Neural progenitor cell (in vitro differentiated cells): ENCODE measurements around the gene OLFM1. TPM values are rescaled to one million over a fixed set of nuclear protein-coding genes. Genes with fewer than 3 reads are reported as not detected.
A peak's percentile ranks its signal among the peaks of the same experiment; 100 is the strongest.

Source experiments
- DNase-seq: peaks from one replicate; pipeline ENCODE4 v3.0.0-alpha.2; 2016; ENCODE audit warnings: low spot score
- H2AFZ ChIP-seq: fragments of 200-600 bp; sonication (generic); replicated peaks from 2 replicates; pipeline ENCODE4 v1.6.1; 2016; ENCODE audit warnings: antibody characterized with exemption
- H3F3A ChIP-seq: fragments of 200-600 bp; sonication (generic); 2 replicates; pipeline ENCODE4 v1.6.1; 2016; ENCODE audit warnings: antibody characterized with exemption, low read depth
- H3K27ac ChIP-seq: fragments of 200-600 bp; sonication (generic); 2 replicates; pipeline ENCODE4 v1.5.1; 2016; ENCODE audit warnings: mild to moderate bottlenecking
- H3K27me3 ChIP-seq: fragments of 200-600 bp; sonication (generic); 2 replicates; pipeline ENCODE4 v1.6.1; 2016; ENCODE audit warnings: mild to moderate bottlenecking, moderate library complexity
- H3K36me3 ChIP-seq: fragments of 200-600 bp; sonication (generic); 2 replicates; pipeline ENCODE4 v1.5.1; 2016
- H3K4me1 ChIP-seq: fragments of 200-600 bp; sonication (generic); 2 replicates; pipeline ENCODE4 v1.6.1; 2016; ENCODE audit warnings: mixed run types
- H3K4me2 ChIP-seq: fragments of 200-600 bp; sonication (generic); 2 replicates; pipeline ENCODE4 v1.6.1; 2016
- H3K4me3 ChIP-seq: fragments of 200-600 bp; sonication (generic); 2 replicates; pipeline ENCODE4 v1.5.1; 2016
- H3K79me2 ChIP-seq: fragments of 200-600 bp; sonication (generic); 2 replicates; pipeline ENCODE4 v1.6.1; 2016; ENCODE audit warnings: low read depth
- H3K9ac ChIP-seq: fragments of 200-600 bp; sonication (generic); 2 replicates; pipeline ENCODE4 v1.6.1; 2016
- H3K9me3 ChIP-seq: fragments of 200-600 bp; sonication (generic); 2 replicates; pipeline ENCODE4 v1.5.1; 2016; ENCODE audit warnings: low read depth
- H4K20me1 ChIP-seq: fragments of 200-600 bp; sonication (generic); 2 replicates; pipeline ENCODE4 v1.6.1; 2016; ENCODE audit warnings: low read depth
- H3K27ac Mint-ChIP-seq: 3 replicates; pipeline ENCODE4 v1.8.0; 2021; ENCODE audit warnings: mixed read lengths
- H3K27me3 Mint-ChIP-seq: 2 replicates; pipeline ENCODE4 v1.8.0; 2022; ENCODE audit warnings: low read depth, mild to moderate bottlenecking, inconsistent platforms, moderate library complexity, mixed read lengths; ENCODE audit not compliant: insufficient read depth
- H3K36me3 Mint-ChIP-seq: 3 replicates; pipeline ENCODE4 v1.8.0; 2021; ENCODE audit warnings: mixed read lengths
- H3K4me1 Mint-ChIP-seq: 3 replicates; pipeline ENCODE4 v1.8.0; 2021; ENCODE audit warnings: mixed read lengths
- H3K4me3 Mint-ChIP-seq: 3 replicates; pipeline ENCODE4 v1.8.0; 2021; ENCODE audit warnings: mild to moderate bottlenecking, moderate library complexity, mixed read lengths
- H3K9me3 Mint-ChIP-seq: 3 replicates; pipeline ENCODE4 v1.8.0; 2020; ENCODE audit warnings: mixed read lengths
- EZH2 ChIP-seq: fragments of 200-600 bp; sonication (generic); IDR thresholded peaks from 2 replicates; pipeline ENCODE4 v1.6.1; 2017; ENCODE audit warnings: antibody characterized with exemption, mild to moderate bottlenecking, moderate library complexity
- EZH2phosphoT487 ChIP-seq: fragments of 200-600 bp; sonication (generic); IDR thresholded peaks from 2 replicates; pipeline ENCODE4 v1.6.1; 2017; ENCODE audit warnings: antibody characterized with exemption
- total RNA-seq: library from RNA; depleted of rRNA; stranded (reverse); fragments of >200 nt; gene quantifications from 2 replicates; pipeline ENCODE4 v1.2.3, GENCODE V29; 2015; ENCODE audit warnings: low replicate concordance
- TF ChIP-seq, protein P1 (sequence below): fragments of 200-600 bp; sonication (generic); IDR thresholded peaks from 2 replicates; pipeline ENCODE4 v1.5.1; 2017; ENCODE audit warnings: antibody characterized with exemption, mild to moderate bottlenecking

OLFM1 gene
- total RNA-seq, 1 donor from 2014 or later: 4.0 TPM

DNA sequence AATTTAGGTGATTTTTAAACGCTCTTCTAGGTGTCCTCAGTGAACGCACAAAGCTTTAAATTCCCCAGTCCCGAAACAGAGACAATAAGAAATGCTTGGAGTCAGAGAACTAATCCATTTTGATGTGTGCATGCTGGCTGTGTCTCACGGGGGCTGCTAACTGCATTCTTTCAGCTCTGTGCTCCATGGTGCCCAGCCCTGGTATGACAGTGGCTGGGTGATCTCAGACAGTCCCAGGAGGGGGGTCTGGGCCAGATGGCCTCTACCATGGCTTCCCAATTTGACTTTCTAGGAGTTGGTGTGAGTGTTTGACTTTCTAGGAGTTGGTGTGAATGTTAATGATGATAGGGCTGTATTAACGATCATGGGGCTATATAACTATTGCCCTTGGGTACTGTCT is 12.1 kb downstream of the OLFM1 start:
- H3K27me3 ChIP-seq: no peaks in the 10 kb centered on the region
- no peaks in the 10 kb centered on the region for H3K36me3 Mint-ChIP-seq
- H3K79me2 ChIP-seq: no peaks in the 10 kb centered on the region
- H3K36me3 ChIP-seq: no peaks in the 10 kb centered on the region
- H3K4me3 ChIP-seq: no peak overlapping the region
- TF ChIP-seq, protein P1, sequence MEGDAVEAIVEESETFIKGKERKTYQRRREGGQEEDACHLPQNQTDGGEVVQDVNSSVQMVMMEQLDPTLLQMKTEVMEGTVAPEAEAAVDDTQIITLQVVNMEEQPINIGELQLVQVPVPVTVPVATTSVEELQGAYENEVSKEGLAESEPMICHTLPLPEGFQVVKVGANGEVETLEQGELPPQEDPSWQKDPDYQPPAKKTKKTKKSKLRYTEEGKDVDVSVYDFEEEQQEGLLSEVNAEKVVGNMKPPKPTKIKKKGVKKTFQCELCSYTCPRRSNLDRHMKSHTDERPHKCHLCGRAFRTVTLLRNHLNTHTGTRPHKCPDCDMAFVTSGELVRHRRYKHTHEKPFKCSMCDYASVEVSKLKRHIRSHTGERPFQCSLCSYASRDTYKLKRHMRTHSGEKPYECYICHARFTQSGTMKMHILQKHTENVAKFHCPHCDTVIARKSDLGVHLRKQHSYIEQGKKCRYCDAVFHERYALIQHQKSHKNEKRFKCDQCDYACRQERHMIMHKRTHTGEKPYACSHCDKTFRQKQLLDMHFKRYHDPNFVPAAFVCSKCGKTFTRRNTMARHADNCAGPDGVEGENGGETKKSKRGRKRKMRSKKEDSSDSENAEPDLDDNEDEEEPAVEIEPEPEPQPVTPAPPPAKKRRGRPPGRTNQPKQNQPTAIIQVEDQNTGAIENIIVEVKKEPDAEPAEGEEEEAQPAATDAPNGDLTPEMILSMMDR: no peak
- TF ChIP-seq EZH2: no peak
- TF ChIP-seq EZH2phosphoT487: no peak
- peaks cover 44% of the 10 kb centered on the region for H4K20me1 ChIP-seq
- no peaks in the 10 kb centered on the region for H3K9me3 Mint-ChIP-seq
- no peak overlapping the region for H3K4me3 Mint-ChIP-seq
- H3K4me1 Mint-ChIP-seq: peaks cover 6% of the 10 kb centered on the region
- H2AFZ ChIP-seq: no peak overlapping the region
- H3K9ac ChIP-seq: no peak overlapping the region
- no peaks in the 10 kb centered on the region for H3K9me3 ChIP-seq
- H3K27ac Mint-ChIP-seq: no peak overlapping the region
- no peaks in the 10 kb centered on the region for H3K4me1 ChIP-seq
- no peak for DNase-seq
- H3K27ac ChIP-seq: no peak overlapping the region
- H3F3A ChIP-seq: no peaks in the 10 kb centered on the region
- no peak overlapping the region for H3K4me2 ChIP-seq
- H3K27me3 Mint-ChIP-seq: peaks cover 3% of the 10 kb centered on the region

DNA sequence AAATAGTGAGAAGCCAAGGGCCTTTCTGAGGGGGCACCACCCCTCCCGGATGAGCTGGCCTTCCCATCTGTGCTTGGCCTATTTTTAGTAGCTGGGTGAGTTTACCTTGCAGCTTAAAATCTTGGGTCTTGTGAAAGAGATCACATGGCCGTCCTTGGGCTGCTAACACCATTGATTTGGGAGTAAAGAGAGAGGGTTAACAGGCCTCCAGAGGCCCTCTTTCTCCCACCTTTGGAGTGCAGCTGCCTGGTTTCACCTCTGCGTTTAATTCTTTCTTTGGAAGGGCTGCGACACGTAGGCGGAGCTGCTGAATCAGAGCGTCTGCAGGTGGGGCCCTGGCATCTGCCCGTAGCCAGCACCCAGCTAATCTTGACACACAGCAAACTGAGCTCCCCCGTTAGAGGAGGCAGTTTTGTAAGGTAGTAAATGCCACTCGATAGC is 12.8 kb downstream of the OLFM1 start:
- no peak overlapping the region for H3K4me2 ChIP-seq
- no peaks in the 10 kb centered on the region for H3F3A ChIP-seq
- no peak overlapping the region for H3K9ac ChIP-seq
- peak; percentile 24 for DNase-seq
- H2AFZ ChIP-seq: no peak overlapping the region
- no peak overlapping the region for H3K27ac ChIP-seq
- Mint-ChIP-seq H3K4me3 (no peak overlapping the region), H3K27me3 (peaks cover 3% of the 10 kb centered on the region), H3K27ac (no peak overlapping the region), H3K36me3 (no peaks in the 10 kb centered on the region), H3K9me3 (no peaks in the 10 kb centered on the region), H3K4me1 (peaks cover 4% of the 10 kb centered on the region)
- no peaks in the 10 kb centered on the region for H3K9me3 ChIP-seq
- H3K27me3 ChIP-seq: no peaks in the 10 kb centered on the region
- H3K4me1 ChIP-seq: no peaks in the 10 kb centered on the region
- no peaks in the 10 kb centered on the region for H3K79me2 ChIP-seq
- peaks cover 38% of the 10 kb centered on the region for H4K20me1 ChIP-seq
- H3K36me3 ChIP-seq: no peaks in the 10 kb centered on the region
- no peak for TF ChIP-seq EZH2phosphoT487
- TF ChIP-seq EZH2: no peak
- TF ChIP-seq, protein P1: no peak
- H3K4me3 ChIP-seq: no peak overlapping the region

DNA sequence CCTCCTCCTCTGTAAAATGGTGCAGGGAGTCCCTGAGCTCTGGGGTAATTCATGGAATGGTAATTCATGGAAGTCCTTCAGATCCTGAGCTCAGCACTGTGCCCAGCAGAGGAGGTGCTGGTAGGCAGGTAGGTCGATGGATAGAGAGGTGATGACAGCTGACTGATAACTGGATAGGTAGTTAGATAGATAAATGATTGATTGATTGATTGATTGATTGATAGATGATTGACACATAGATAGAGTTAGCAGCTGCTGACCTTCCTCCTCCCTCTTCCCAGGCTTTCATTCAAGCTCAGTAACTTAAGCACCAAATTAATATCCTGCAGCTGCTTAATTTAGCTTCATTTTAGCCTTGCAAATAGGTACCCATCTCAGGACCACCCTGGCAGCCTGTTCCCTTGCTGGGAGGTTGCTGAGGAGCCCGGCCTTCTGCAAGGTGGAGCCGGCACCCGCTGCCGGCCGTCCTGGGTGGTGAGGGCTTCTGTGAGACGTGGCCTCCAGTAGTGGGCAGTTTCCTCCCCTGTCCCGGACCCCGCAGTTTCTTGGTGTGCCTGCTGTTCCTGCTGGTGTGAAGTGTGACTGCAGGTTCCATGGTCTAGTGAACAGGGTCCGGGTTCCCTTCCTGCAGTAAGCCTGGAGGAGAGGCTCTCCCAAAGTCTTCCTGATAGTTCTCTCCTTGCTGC is 13.4 kb downstream of the OLFM1 start:
- no peaks in the 10 kb centered on the region for H3K4me1 ChIP-seq

More for the DNA sequence above, 13.4 kb downstream of the OLFM1 start:
- TF ChIP-seq EZH2 (no peak), EZH2phosphoT487 (no peak)
- TF ChIP-seq, protein P1: no peak
- no peak overlapping the region for H3K4me3 ChIP-seq
- no peaks in the 10 kb centered on the region for H3K79me2 ChIP-seq
- H3K9me3 Mint-ChIP-seq: no peaks in the 10 kb centered on the region
- H3K27ac Mint-ChIP-seq: no peak overlapping the region
- H2AFZ ChIP-seq: no peak overlapping the region
- peaks cover 3% of the 10 kb centered on the region for H3K4me1 Mint-ChIP-seq
- H3K4me3 Mint-ChIP-seq: no peak overlapping the region
- no peaks in the 10 kb centered on the region for H3K36me3 ChIP-seq
- H3K9me3 ChIP-seq: no peaks in the 10 kb centered on the region
- DNase-seq: no peak
- H4K20me1 ChIP-seq: peaks cover 38% of the 10 kb centered on the region
- no peaks in the 10 kb centered on the region for H3F3A ChIP-seq
- H3K4me2 ChIP-seq: no peak overlapping the region
- no peak overlapping the region for H3K9ac ChIP-seq
- H3K27me3 ChIP-seq: no peaks in the 10 kb centered on the region
- peaks cover 3% of the 10 kb centered on the region for H3K27me3 Mint-ChIP-seq
- no peaks in the 10 kb centered on the region for H3K36me3 Mint-ChIP-seq
- H3K27ac ChIP-seq: no peak overlapping the region
